ENCODE results near the gene PRL. TPM values are rescaled to one million over a fixed set of nuclear protein-coding genes. Genes with fewer than 3 reads are reported as not detected.
A peak's percentile ranks its signal among the peaks of the same experiment; 100 is the strongest.

PRL gene
- total RNA-seq, 1 experiment from 2014 or later: not detected

- DNase-seq: no peak
- Histone ChIP-seq H2AFZ (no peak overlapping the region), H3K4me1 (replicated peaks; ENCODE audit: insufficient read depth) (peaks cover 21% of the 10 kb centered on the region), H3K9me3 (ENCODE audit: insufficient read depth, low read depth) (peaks cover 5% of the 10 kb centered on the region), H3K27ac (no peak overlapping the region), H3K36me3 (ENCODE audit: low read depth) (no peaks in the 10 kb centered on the region), H3K4me2 (no peak overlapping the region), H3K9me2 (ENCODE audit: insufficient read depth) (no peaks in the 10 kb centered on the region), H4K20me1 (ENCODE audit: insufficient read depth) (no peaks in the 10 kb centered on the region), H3K79me2 (ENCODE audit: low read depth) (no peaks in the 10 kb centered on the region), H3K4me3 (no peak overlapping the region), H3K27me3 (ENCODE audit: insufficient read depth, low read depth) (no peaks in the 10 kb centered on the region), H3F3A (ENCODE audit: insufficient read depth, low read depth) (peaks cover 15% of the 10 kb centered on the region; the same call in 1 of the 2 replicates)
- ChIA-PET POLR2A (ENCODE audit: unreplicated experiment) (no interaction called here), CTCF (no interaction called here)
- BruUV-seq (replicated peaks): no TSS peak
- TF ChIP-seq EZH2 (IDR thresholded peaks at IDR 0.05; ENCODE audit: low read depth) (no peak), CTCF (conservative IDR thresholded peaks at IDR 0.05) (no peak)
- intact Hi-C loops (cut with micrococcal nuclease; ENCODE audit: unreplicated experiment): loop anchor here (5.0 kb wide), 1 partner anchor 588 kb away; no protein-coding TSS in a partner anchor
Observed at GRCh38 chr6:22238861-22239260, 58.0 kb downstream of the PRL start.

GRCh38 chr6:22237526-22237925 lies 59.3 kb downstream of the PRL start:
- H3K27me3 ChIP-seq (ENCODE audit: insufficient read depth, low read depth): no peaks in the 10 kb centered on the region
- BruUV-seq (replicated peaks): no TSS peak
- peaks cover 5% of the 10 kb centered on the region; the same call in 1 of the 2 replicates for H3K9me3 ChIP-seq (ENCODE audit: insufficient read depth, low read depth)
- no peak overlapping the region for H2AFZ ChIP-seq
- no peaks in the 10 kb centered on the region for H3K36me3 ChIP-seq (ENCODE audit: low read depth)
- peaks cover 21% of the 10 kb centered on the region for H3K4me1 ChIP-seq (replicated peaks; ENCODE audit: insufficient read depth)
- ChIA-PET CTCF (no interaction called here), POLR2A (ENCODE audit: unreplicated experiment) (interaction anchor here (0.7 kb wide), 1 partner anchor 206 kb away, joined by 3 read pairs; no protein-coding TSS in a partner anchor)
- H3K4me2 ChIP-seq: peak overlapping the region; percentile 58
- TF ChIP-seq CTCF (conservative IDR thresholded peaks at IDR 0.05) (no peak), EZH2 (IDR thresholded peaks at IDR 0.05; ENCODE audit: low read depth) (no peak)
- DNase-seq: no peak
- H3F3A ChIP-seq (ENCODE audit: insufficient read depth, low read depth): peaks cover 15% of the 10 kb centered on the region; the same call in 1 of the 2 replicates
- intact Hi-C loops (cut with micrococcal nuclease; ENCODE audit: unreplicated experiment): loop anchor here (5.0 kb wide), 1 partner anchor 590 kb away; no protein-coding TSS in a partner anchor
- H4K20me1 ChIP-seq (ENCODE audit: insufficient read depth): no peaks in the 10 kb centered on the region
- no peaks in the 10 kb centered on the region for H3K9me2 ChIP-seq (ENCODE audit: insufficient read depth)
- H3K4me3 ChIP-seq: no peak overlapping the region
- no peaks in the 10 kb centered on the region for H3K79me2 ChIP-seq (ENCODE audit: low read depth)
- H3K27ac ChIP-seq: peak overlapping the region; percentile 27; the same call in 1 of the 2 replicates

Data from PC-9 (cell line).